ENCODE results near the gene UTP14C. TPM values are rescaled to one million over a fixed set of nuclear protein-coding genes. Genes with fewer than 3 reads are reported as not detected.

Gene UTP14C, protein sequence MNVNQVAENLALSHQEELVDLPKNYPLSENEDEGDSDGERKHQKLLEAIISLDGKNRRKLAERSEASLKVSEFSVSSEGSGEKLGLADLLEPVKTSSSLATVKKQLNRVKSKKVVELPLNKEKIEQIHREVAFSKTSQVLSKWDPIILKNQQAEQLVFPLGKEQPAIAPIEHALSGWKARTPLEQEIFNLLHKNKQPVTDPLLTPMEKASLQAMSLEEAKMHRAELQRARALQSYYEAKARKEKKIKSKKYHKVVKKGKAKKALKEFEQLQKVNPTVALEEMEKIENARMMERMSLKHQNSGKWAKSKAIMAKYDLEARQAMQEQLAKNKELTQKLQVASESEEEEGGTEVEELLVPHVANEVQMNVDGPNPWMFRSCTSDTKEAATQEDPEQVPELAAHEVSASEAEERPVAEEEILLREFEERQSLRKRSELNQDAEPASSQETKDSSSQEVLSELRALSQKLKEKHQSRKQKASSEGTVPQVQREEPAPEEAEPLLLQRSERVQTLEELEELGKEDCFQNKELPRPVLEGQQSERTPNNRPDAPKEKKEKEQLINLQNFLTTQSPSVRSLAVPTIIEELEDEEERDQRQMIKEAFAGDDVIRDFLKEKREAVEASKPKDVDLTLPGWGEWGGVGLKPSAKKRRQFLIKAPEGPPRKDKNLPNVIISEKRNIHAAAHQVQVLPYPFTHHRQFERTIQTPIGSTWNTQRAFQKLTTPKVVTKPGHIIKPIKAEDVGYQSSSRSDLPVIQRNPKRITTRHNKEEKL
- total RNA-seq, result 10 to 100 TPM; 18.5 to 25.4 (median 19.8) TPM

DNA sequence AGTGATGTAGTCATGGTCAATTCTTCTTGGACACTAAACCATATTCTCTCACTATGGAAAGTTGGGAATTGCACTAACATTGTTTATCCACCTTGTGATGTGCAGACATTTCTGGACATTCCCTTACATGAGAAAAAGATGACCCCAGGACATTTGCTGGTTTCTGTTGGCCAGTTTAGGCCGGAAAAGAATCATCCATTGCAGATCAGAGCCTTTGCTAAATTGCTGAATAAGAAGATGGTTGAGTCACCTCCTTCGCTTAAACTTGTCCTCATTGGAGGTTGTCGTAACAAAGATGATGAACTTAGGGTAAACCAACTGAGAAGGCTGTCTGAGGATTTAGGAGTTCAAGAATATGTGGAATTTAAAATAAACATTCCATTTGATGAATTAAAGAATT lies at the start of gene UTP14C:
TSS of gene UTP14C (plus strand) at position 211 of the 400 bp plus-strand sequence. CDS start 4,114 bp downstream, outside the sequence.
- Histone ChIP-seq H3K27me3 (no peaks in the 10 kb centered on the region), H3K9me3 (no peaks in the 10 kb centered on the region), H3K27ac (no peak within 1 kb of the TSS), H3K4me3 (no peak within 1 kb of the TSS), H3K36me3 (peaks cover 0 to 88% of the 10 kb centered on the region in 2 donors), H3K4me1 (peaks cover 0 to 3% (median 0%) of the 10 kb centered on the region in 3 donors)
- ATAC-seq, result no peak
- TF ChIP-seq EP300 (IDR thresholded peaks at IDR 0.05) (no peak), CTCF (IDR thresholded peaks at IDR 0.05) (no peak), POLR2A (IDR thresholded peaks at IDR 0.05) (no peak), POLR2AphosphoS5 (IDR thresholded peaks at IDR 0.05) (no peak)
- WGBS, 2 donors (ENCODE audit: low coverage in 1 of 2), result 89 to 92% methylated on average over 3 of the region's 3 CpGs

DNA sequence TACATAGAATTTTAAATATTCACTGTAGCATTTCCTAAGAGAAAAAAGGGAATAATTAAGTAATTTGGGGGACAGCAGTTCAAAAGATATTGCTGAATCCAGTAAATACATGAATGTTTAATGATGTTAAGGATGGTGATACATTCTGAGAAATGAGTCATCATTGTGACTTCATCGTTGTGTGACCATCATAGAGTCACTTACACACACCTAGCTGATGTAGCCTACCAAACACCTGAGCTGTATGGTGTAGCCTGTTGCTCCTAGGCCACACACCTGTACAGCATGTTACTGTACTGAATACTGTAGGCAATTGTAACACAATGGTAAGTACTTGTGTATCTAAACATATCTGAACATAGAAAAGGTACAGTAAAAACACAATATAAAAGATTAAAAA lies 48.1 kb upstream of the UTP14C start:
- no peak overlapping the region for H3K4me3 ChIP-seq

DNA sequence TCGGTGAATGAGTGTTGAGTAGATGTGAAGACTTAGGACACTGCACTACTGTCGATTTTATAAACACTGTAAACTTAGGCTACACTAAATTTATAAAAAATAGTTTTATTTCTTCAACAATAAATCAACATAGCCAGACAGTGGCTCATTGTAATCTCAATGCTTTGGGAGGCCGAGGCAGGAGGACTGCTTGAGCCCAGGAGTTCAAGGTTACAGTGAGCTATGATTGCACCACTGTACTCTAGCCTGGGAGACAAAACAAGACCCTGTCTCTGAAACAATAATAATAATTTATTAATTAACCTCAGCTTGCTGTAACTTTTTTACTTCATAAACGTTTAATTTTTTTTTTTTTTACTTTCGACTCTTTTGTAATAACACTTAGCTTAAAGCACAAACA lies 47.6 kb upstream of the UTP14C start:
- no peak overlapping the region for H3K27ac ChIP-seq
- TF ChIP-seq EP300 (IDR thresholded peaks at IDR 0.05) (no peak), POLR2AphosphoS5 (IDR thresholded peaks at IDR 0.05) (no peak), POLR2A (IDR thresholded peaks at IDR 0.05) (no peak), CTCF (IDR thresholded peaks at IDR 0.05) (no peak)
- H3K9me3 ChIP-seq, result no peaks in the 10 kb centered on the region
- 81% methylated on average over 4 to 5 of the region's 5 CpGs for WGBS, 2 donors (ENCODE audit: low coverage in 1 of 2)
- no peak overlapping the region for H3K4me3 ChIP-seq
- no peak for ATAC-seq
- peaks cover 0 to 17% of the 10 kb centered on the region in 2 donors for H3K36me3 ChIP-seq
- H3K4me1 ChIP-seq, result no peaks in the 10 kb centered on the region
- H3K27me3 ChIP-seq, result no peaks in the 10 kb centered on the region

More for the DNA sequence above, 48.1 kb upstream of the UTP14C start:
- Histone ChIP-seq H3K9me3 (no peaks in the 10 kb centered on the region), H3K27ac (no peak overlapping the region), H3K27me3 (no peaks in the 10 kb centered on the region), H3K36me3 (peaks cover 0 to 17% of the 10 kb centered on the region in 2 donors), H3K4me1 (no peaks in the 10 kb centered on the region)
- 20 to 100% methylated on average over 1 of the region's 1 CpG for WGBS, 2 donors (ENCODE audit: low coverage in 1 of 2)
- TF ChIP-seq POLR2AphosphoS5 (IDR thresholded peaks at IDR 0.05) (no peak), POLR2A (IDR thresholded peaks at IDR 0.05) (no peak), EP300 (IDR thresholded peaks at IDR 0.05) (no peak), CTCF (IDR thresholded peaks at IDR 0.05) (no peak)
- no peak for ATAC-seq

DNA sequence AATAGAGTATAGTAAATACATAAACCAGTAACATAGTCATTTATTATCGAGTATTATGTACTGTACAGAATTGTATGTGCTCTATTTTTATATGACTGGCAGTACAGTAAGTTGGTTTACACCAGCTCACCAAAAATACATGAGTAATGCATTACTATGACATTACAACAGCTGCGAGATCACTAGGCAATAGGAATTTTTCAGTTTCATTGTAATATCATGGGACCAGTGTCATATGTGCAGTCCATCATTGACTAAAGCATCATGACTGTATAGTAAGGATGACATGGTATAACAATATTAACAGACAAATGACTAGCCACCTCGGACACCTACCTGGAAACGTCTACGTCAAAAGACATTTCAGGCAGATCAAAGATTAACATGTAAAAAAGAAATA lies 46.9 kb upstream of the UTP14C start:
- TF ChIP-seq EP300 (IDR thresholded peaks at IDR 0.05) (no peak), POLR2A (IDR thresholded peaks at IDR 0.05) (no peak), CTCF (IDR thresholded peaks at IDR 0.05) (no peak), POLR2AphosphoS5 (IDR thresholded peaks at IDR 0.05) (no peak)
- peaks cover 0 to 17% of the 10 kb centered on the region in 2 donors for H3K36me3 ChIP-seq
- 92 to 100% methylated on average over 1 to 5 of the region's 5 CpGs for WGBS, 2 donors (ENCODE audit: low coverage in 1 of 2)
- no peak overlapping the region for H3K4me3 ChIP-seq
- no peak overlapping the region for H3K27ac ChIP-seq
- H3K4me1 ChIP-seq, result no peaks in the 10 kb centered on the region
- H3K27me3 ChIP-seq, result no peaks in the 10 kb centered on the region
- no peaks in the 10 kb centered on the region for H3K9me3 ChIP-seq
- no peak for ATAC-seq

All from gastroesophageal sphincter (tissue), 4 donors.